ENCODE data around the gene CTNNA2.

Gene CTNNA2

DNA sequence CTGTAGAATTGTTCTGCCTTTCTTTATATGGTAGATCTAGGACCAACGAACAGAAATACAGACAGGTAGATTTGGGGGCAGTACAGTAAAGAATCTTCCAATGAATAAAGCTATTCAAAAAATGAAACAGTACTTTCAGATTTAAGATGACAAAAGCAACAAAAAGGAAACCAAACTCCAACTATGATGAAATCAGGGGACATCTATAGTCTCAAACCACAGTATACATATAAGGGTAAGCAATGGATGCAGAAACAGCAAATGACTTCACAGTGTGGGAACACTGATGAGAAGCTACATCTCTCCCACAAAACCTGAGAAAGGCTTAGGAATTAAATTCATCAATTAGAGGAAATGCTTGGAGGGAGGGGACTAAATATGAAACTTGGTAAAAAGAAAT, 202.5 kb downstream of the CTNNA2 start:
- H3K27ac Mint-ChIP-seq = no peak overlapping the region

GRCh38 chr2:79716266-79716665, 203.4 kb downstream of the CTNNA2 start:
- no peak overlapping the region for H3K27ac Mint-ChIP-seq
- no peaks in the 10 kb centered on the region for H3K9me3 Mint-ChIP-seq
- H3K4me3 Mint-ChIP-seq = no peak overlapping the region
- no peaks in the 10 kb centered on the region for H3K4me1 Mint-ChIP-seq
- no peaks in the 10 kb centered on the region for H3K27me3 Mint-ChIP-seq
- H3K36me3 Mint-ChIP-seq = no peaks in the 10 kb centered on the region

More for the DNA sequence above, 202.5 kb downstream of the CTNNA2 start:
- Mint-ChIP-seq H3K4me1 (no peaks in the 10 kb centered on the region), H3K9me3 (no peaks in the 10 kb centered on the region), H3K36me3 (no peaks in the 10 kb centered on the region), H3K27me3 (no peaks in the 10 kb centered on the region), H3K4me3 (no peak overlapping the region)

GRCh38 chr2:79717364-79718007, 204.6 kb downstream of the CTNNA2 start:
- H3K9me3 Mint-ChIP-seq = no peaks in the 10 kb centered on the region
- H3K36me3 Mint-ChIP-seq = no peaks in the 10 kb centered on the region
- H3K4me1 Mint-ChIP-seq = no peaks in the 10 kb centered on the region
- no peak overlapping the region for H3K27ac Mint-ChIP-seq
- no peak overlapping the region for H3K4me3 Mint-ChIP-seq
- no peaks in the 10 kb centered on the region for H3K27me3 Mint-ChIP-seq

- H3K4me1 Mint-ChIP-seq = no peaks in the 10 kb centered on the region
- H3K27ac Mint-ChIP-seq = no peak overlapping the region
- no peak overlapping the region for H3K4me3 Mint-ChIP-seq
- H3K27me3 Mint-ChIP-seq = no peaks in the 10 kb centered on the region
- no peaks in the 10 kb centered on the region for H3K36me3 Mint-ChIP-seq
- peaks cover 10% of the 10 kb centered on the region for H3K9me3 Mint-ChIP-seq
Measured at GRCh38 chr2:79721061-79721460, 208.2 kb downstream of the CTNNA2 start.

DNA sequence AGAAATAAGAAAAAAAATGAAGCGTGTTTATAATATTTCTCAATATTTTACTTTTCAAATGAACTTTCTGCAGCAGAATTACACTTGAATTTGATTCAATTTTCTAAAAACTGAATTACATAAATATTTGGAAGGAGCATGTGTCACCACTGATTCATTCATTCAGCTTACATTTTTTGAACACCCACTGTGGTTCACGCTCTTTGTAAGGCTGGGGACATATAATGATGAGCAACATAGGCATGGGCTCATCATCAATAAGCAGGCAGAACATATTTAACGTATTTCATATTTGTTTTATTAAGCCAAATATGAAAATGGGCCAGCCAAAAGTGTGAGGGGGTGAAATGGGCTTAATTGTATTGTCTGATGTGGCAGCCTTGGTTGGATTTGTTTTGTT, 209.1 kb downstream of the CTNNA2 start:
- H3K9me3 Mint-ChIP-seq = peaks cover 10% of the 10 kb centered on the region
- no peaks in the 10 kb centered on the region for H3K36me3 Mint-ChIP-seq
- no peaks in the 10 kb centered on the region for H3K4me1 Mint-ChIP-seq
- no peaks in the 10 kb centered on the region for H3K27me3 Mint-ChIP-seq
- no peak overlapping the region for H3K4me3 Mint-ChIP-seq
- no peak overlapping the region for H3K27ac Mint-ChIP-seq

GRCh38 chr2:79723830-79724229, 211.0 kb downstream of the CTNNA2 start:
- H3K4me1 Mint-ChIP-seq = no peaks in the 10 kb centered on the region
- H3K27ac Mint-ChIP-seq = no peak overlapping the region
- H3K27me3 Mint-ChIP-seq = no peaks in the 10 kb centered on the region
- no peak overlapping the region for H3K4me3 Mint-ChIP-seq
- peaks cover 10% of the 10 kb centered on the region for H3K9me3 Mint-ChIP-seq
- H3K36me3 Mint-ChIP-seq = no peaks in the 10 kb centered on the region

GRCh38 chr2:79729532-79729931, 216.7 kb downstream of the CTNNA2 start:
- no peaks in the 10 kb centered on the region for H3K9me3 Mint-ChIP-seq
- no peaks in the 10 kb centered on the region for H3K36me3 Mint-ChIP-seq
- no peak overlapping the region for H3K27ac Mint-ChIP-seq

DNA sequence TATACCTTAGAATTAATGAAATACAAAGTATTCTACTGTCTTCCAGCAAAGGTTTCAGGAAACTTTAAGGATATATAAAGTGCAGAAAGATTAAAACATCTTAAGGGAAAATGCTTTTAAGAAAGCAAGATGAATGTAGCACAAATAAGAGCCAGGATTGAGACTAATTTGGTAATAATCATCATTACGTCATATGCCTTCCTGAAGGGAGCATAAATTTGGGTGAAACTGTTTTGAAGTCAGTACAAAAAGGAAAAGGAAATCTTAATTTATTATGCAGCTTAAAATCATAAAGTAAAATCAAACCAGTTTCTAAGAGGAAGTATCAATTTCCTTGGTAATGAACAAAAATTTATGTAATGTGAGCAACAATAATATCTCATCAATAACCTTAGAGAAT, 221.7 kb downstream of the CTNNA2 start:
- Mint-ChIP-seq H3K4me1 (no peaks in the 10 kb centered on the region), H3K27me3 (no peaks in the 10 kb centered on the region), H3K36me3 (no peaks in the 10 kb centered on the region), H3K9me3 (peaks cover 6% of the 10 kb centered on the region), H3K27ac (no peak overlapping the region), H3K4me3 (no peak overlapping the region)

More at GRCh38 chr2:79729532-79729931, 216.7 kb downstream of the CTNNA2 start:
- Mint-ChIP-seq H3K4me1 (no peaks in the 10 kb centered on the region), H3K27me3 (no peaks in the 10 kb centered on the region), H3K4me3 (no peak overlapping the region)

DNA sequence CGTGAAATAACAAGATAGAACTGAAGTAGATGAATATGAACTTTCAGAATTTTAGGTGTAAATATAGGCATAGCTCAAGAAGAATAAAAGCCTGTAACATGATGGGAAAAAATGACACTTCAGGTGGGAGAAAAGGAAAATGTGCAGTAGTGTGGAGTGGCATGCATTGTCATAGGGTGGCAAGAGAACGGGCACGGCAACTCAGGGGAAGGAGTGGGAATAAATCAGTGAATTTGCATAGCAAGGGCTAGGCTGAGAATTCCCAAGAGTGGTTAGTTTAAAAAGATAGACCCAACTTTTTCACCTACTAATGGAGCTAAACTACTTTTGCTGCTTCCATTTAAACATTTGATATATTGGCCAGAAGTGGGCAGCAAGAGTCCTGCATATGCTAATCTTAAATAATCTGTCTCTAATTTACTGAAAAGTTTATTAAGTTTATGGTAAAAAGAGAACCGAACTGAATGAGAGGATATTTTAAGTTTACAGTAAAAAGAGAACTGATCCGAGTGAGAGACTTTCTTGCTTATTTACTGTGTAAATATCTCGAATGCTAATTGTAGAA, 228.1 kb downstream of the CTNNA2 start:
- no peaks in the 10 kb centered on the region for H3K36me3 Mint-ChIP-seq
- H3K9me3 Mint-ChIP-seq = peaks cover 6% of the 10 kb centered on the region
- H3K27me3 Mint-ChIP-seq = no peaks in the 10 kb centered on the region
- H3K27ac Mint-ChIP-seq = no peak overlapping the region
- H3K4me1 Mint-ChIP-seq = no peaks in the 10 kb centered on the region
- H3K4me3 Mint-ChIP-seq = no peak overlapping the region

- no peaks in the 10 kb centered on the region for H3K36me3 Mint-ChIP-seq
- no peak overlapping the region for H3K27ac Mint-ChIP-seq
- no peak overlapping the region for H3K4me3 Mint-ChIP-seq
- no peaks in the 10 kb centered on the region for H3K27me3 Mint-ChIP-seq
- H3K9me3 Mint-ChIP-seq = peaks cover 5% of the 10 kb centered on the region
- no peaks in the 10 kb centered on the region for H3K4me1 Mint-ChIP-seq
Measured at GRCh38 chr2:79750321-79750720, 237.5 kb downstream of the CTNNA2 start.

- Mint-ChIP-seq H3K4me3 (no peak overlapping the region), H3K9me3 (no peaks in the 10 kb centered on the region), H3K4me1 (no peaks in the 10 kb centered on the region)
Measured at GRCh38 chr2:79757526-79757925, 244.7 kb downstream of the CTNNA2 start.

DNA sequence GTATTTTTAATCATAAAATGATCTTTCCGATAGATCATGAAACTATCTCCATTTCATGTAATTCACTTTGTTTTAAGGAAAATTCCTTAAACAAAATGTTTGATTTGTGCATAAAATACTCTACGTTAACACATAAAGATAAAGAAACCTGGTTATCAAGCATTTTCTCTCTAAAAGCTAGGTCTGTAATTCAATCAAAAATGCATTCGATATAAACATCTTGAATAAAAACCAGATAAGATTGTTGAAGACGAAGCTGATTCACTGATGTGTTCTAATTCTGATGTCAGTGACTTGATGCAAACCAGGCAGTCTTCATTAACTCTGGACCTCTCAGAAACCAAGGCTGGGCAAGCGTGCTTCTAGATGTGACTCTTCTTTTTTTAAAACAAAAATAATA, 245.2 kb downstream of the CTNNA2 start:
- H3K36me3 Mint-ChIP-seq = no peaks in the 10 kb centered on the region
- no peak overlapping the region for H3K4me3 Mint-ChIP-seq
- no peaks in the 10 kb centered on the region for H3K4me1 Mint-ChIP-seq
- no peaks in the 10 kb centered on the region for H3K9me3 Mint-ChIP-seq
- H3K27ac Mint-ChIP-seq = no peak overlapping the region
- no peaks in the 10 kb centered on the region for H3K27me3 Mint-ChIP-seq

More at GRCh38 chr2:79757526-79757925, 244.7 kb downstream of the CTNNA2 start:
- Mint-ChIP-seq H3K36me3 (no peaks in the 10 kb centered on the region), H3K27ac (no peak overlapping the region), H3K27me3 (no peaks in the 10 kb centered on the region)

DNA sequence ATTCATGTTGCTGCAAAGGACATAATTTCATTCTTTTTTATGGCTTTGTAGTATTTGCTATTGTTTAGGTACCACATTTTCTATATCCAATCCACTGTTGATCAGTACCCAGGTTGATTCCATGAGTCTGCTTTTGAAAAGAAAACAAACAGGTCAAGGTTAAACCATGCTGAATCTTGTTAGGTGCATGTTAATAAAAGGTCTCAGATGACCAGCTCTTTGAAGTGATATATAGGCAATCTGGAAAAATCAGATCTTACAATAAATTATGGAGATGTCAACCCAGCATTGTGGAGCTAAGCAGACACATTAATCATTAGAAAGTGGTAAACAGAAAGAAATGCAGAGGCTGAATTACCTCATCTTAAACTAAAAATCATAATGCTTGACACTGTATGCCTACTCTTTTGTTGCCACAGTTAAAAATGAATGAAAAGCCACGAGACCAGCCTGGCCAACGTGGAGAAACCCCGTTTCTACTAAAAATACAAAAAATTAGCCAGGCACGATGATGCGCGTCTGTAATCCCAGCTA, 246.0 kb downstream of the CTNNA2 start:
- no peaks in the 10 kb centered on the region for H3K4me1 Mint-ChIP-seq
- H3K4me3 Mint-ChIP-seq = no peak overlapping the region
- H3K27me3 Mint-ChIP-seq = no peaks in the 10 kb centered on the region
- no peaks in the 10 kb centered on the region for H3K36me3 Mint-ChIP-seq
- no peak overlapping the region for H3K27ac Mint-ChIP-seq
- H3K9me3 Mint-ChIP-seq = no peaks in the 10 kb centered on the region

DNA sequence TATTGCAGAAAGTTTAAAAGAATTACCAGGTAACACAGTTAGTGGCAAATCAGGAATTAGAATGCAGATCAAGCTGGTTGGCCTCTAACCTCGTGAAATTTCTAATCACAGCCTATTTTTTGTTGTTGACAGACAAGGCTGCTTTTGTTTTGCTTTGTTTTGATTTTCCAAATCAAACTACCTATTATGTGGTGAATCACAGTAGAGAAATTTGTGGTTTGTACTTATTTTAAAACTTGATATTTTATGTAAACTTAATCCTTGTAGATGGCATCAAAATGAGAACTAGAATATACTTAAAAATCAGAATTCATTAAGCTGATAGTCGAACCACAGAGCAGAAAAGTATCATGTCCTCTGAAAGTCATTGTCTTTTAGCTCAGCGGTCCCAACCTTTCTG, 258.1 kb downstream of the CTNNA2 start:
- Mint-ChIP-seq H3K27ac (no peak overlapping the region), H3K4me3 (no peak overlapping the region), H3K4me1 (no peaks in the 10 kb centered on the region), H3K27me3 (no peaks in the 10 kb centered on the region), H3K9me3 (peaks cover 4% of the 10 kb centered on the region), H3K36me3 (no peaks in the 10 kb centered on the region)

DNA sequence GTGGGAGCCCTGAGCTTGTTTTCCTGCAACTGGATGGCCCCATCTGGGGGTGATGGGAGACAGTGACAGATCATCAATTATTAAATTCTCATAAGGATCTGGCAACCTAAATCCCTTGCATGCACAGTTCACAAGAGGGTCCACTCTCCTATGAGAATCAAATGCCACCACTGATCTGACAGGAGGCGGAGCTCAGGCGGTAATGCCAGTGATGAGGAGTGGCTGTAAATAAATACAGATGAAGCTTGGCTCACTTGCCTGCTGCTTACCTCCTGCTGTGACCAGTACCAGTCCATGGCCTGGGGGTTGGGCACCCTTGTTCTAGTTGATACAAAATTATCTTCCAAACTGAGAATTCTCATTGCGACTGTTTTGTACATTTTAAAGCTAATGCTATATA, 258.6 kb downstream of the CTNNA2 start:
- H3K36me3 Mint-ChIP-seq = no peaks in the 10 kb centered on the region
- no peak overlapping the region for H3K27ac Mint-ChIP-seq
- peaks cover 4% of the 10 kb centered on the region for H3K9me3 Mint-ChIP-seq
- no peaks in the 10 kb centered on the region for H3K4me1 Mint-ChIP-seq
- H3K27me3 Mint-ChIP-seq = no peaks in the 10 kb centered on the region
- H3K4me3 Mint-ChIP-seq = no peak overlapping the region

GRCh38 chr2:79774016-79774415, 261.2 kb downstream of the CTNNA2 start:
- no peaks in the 10 kb centered on the region for H3K9me3 Mint-ChIP-seq
- H3K4me3 Mint-ChIP-seq = no peak overlapping the region
- no peak overlapping the region for H3K27ac Mint-ChIP-seq
- H3K36me3 Mint-ChIP-seq = no peaks in the 10 kb centered on the region
- H3K27me3 Mint-ChIP-seq = no peaks in the 10 kb centered on the region
- no peaks in the 10 kb centered on the region for H3K4me1 Mint-ChIP-seq

DNA sequence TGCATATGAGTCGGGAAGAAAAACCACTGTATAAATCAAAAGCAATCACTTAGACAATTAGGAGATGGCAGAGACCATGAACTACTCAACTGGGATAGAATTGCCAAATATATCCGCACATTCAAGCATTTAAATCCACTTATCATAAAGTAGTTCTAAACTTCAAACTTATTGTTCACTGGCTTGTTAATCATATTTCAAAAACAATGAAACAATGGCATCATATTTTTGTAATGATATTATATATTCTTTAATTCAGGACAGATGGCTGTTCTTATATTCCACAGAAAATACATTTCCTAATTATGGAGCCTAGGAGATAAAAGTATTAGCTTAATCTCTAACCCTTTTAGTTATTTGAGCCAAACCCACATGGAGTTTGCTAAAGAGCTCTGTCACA, 263.6 kb downstream of the CTNNA2 start:
- H3K27me3 Mint-ChIP-seq = no peaks in the 10 kb centered on the region
- H3K27ac Mint-ChIP-seq = no peak overlapping the region
- no peaks in the 10 kb centered on the region for H3K4me1 Mint-ChIP-seq
- no peaks in the 10 kb centered on the region for H3K9me3 Mint-ChIP-seq
- H3K36me3 Mint-ChIP-seq = no peaks in the 10 kb centered on the region
- H3K4me3 Mint-ChIP-seq = no peak overlapping the region

All from activated naive CD4-positive, alpha-beta T cell treated with anti-CD3 and anti-CD28 coated beads, Interleukin-2, amount 50 U/mL, for 24 hours (primary cell).